Gastroesophageal sphincter (tissue), 4 donors: Measurements from ENCODE around the gene PRKCSH. TPM values are rescaled to one million over a fixed set of nuclear protein-coding genes. Genes with fewer than 3 reads are reported as not detected.
"Not testable (repeated sequence)": the region's sequence is repeated elsewhere in the genome, so short reads cannot be mapped to it uniquely, and the experiment has no call there.

ENCODE experiments used
- ATAC-seq: fragments of 150-250 bp; one replicate; pipeline ENCODE4 v1.9.1; 2016; ENCODE audit warnings: mild to moderate bottlenecking, moderate library complexity
- H3K27ac ChIP-seq, 4 donors: fragments of 200-600 bp; sonication (generic) in 3 of 4; 1 replicate in 3 of 4; 2 replicates in 1 of 4; pipeline ENCODE4 v1.5.1; 2016 to 2019
- H3K27me3 ChIP-seq: fragments of 200-600 bp; sonication (generic); one replicate; pipeline ENCODE4 v1.5.1; 2019
- H3K36me3 ChIP-seq, 2 donors: fragments of 200-600 bp; sonication (generic); one replicate each; pipeline ENCODE4 v1.5.1; 2019; ENCODE audit warnings: control low read depth in 1 of 2
- H3K4me1 ChIP-seq, 3 donors: fragments of 200-600 bp; sonication (generic); 1 replicate in 2 of 3; 2 replicates in 1 of 3; pipeline ENCODE4 v1.5.1; 2016 to 2019; ENCODE audit warnings: control low read depth in 2 of 3
- H3K4me3 ChIP-seq, 2 donors: fragments of 200-600 bp; sonication (generic); one replicate each; pipeline ENCODE4 v1.5.1; 2019; ENCODE audit warnings: mild to moderate bottlenecking in 1 of 2, moderate library complexity in 1 of 2
- H3K9me3 ChIP-seq, 3 donors: fragments of 200-600 bp; sonication (generic); one replicate each; pipeline ENCODE4 v1.5.1; 2017 to 2019; ENCODE audit warnings: control low read depth in 2 of 3
- CTCF ChIP-seq, 4 experiments: fragments of 200-600 bp in 2 of 4; fragments of 450-650 bp in 2 of 4; sonication (generic) in 1 of 4; IDR thresholded peaks; one replicate each; pipeline ENCODE4 v1.5.1; 2017 to 2019; ENCODE audit warnings: antibody characterized with exemption in 4 of 4, mild to moderate bottlenecking in 2 of 4, moderate library complexity in 2 of 4
- EP300 ChIP-seq: sonication (generic); formaldehyde crosslinking; IDR thresholded peaks from one replicate; pipeline ENCODE4 v1.6.1; 2017; ENCODE audit warnings: antibody characterized with exemption, mild to moderate bottlenecking
- POLR2A ChIP-seq, 2 donors: fragments of 450-650 bp; IDR thresholded peaks; one replicate each; pipeline ENCODE4 v1.6.1; 2017; ENCODE audit warnings: antibody characterized with exemption in 2 of 2, mild to moderate bottlenecking in 2 of 2, moderate library complexity in 1 of 2
- POLR2AphosphoS5 ChIP-seq: sonication (generic); formaldehyde crosslinking; IDR thresholded peaks from one replicate; pipeline ENCODE4 v1.6.1; 2017; ENCODE audit warnings: antibody characterized with exemption
- WGBS, 2 donors: methylation state at CpG; one replicate each; pipeline ENCODE4 v1.1.5; 2018; ENCODE audit warnings: low coverage in 1 of 2; 5-methylcytosine and 5-hydroxymethylcytosine counted together
- total RNA-seq, 4 donors: library from RNA; depleted of rRNA; stranded (reverse); fragments of >200 nt; gene quantifications; one replicate each; pipeline ENCODE4 v1.1.0, GENCODE V29; 2016

The PRKCSH gene
- total RNA-seq, 4 donors from 2014 or later, result 72.8 to 112 (median 85.8) TPM

- H3K4me1 ChIP-seq, result peaks cover 0 to 4% (median 0%) of the 10 kb centered on the region in 3 donors
- TF ChIP-seq POLR2AphosphoS5 (no peak), EP300 (no peak), CTCF (IDR thresholded peaks at IDR 0.05) (no peak), POLR2A (IDR thresholded peaks at IDR 0.05) (no peak)
- peaks cover 0 to 47% of the 10 kb centered on the region in 2 donors for H3K36me3 ChIP-seq
- H3K9me3 ChIP-seq, result no peaks in the 10 kb centered on the region
- peaks cover 22% of the 10 kb centered on the region for H3K27me3 ChIP-seq
- H3K27ac ChIP-seq, result no peak overlapping the region
- H3K4me3 ChIP-seq, result no peak overlapping the region
- ATAC-seq, result no peak
- WGBS, 2 donors, result 46 to 47% methylated on average over 5 to 7 of the region's 13 CpGs
Observed at GRCh38 chr19:11451327-11451870, 16.0 kb downstream of the PRKCSH start.

GRCh38 chr19:11451871-11452619 lies 16.6 kb downstream of the PRKCSH start:
- Histone ChIP-seq H3K4me1 (peaks cover 0 to 4% (median 0%) of the 10 kb centered on the region in 3 donors), H3K27me3 (peaks cover 22% of the 10 kb centered on the region), H3K27ac (no peak overlapping the region), H3K36me3 (peaks cover 0 to 41% of the 10 kb centered on the region in 2 donors), H3K4me3 (no peak overlapping the region), H3K9me3 (no peaks in the 10 kb centered on the region)
- WGBS, 2 donors, result 28 to 29% methylated on average over 16 to 17 of the region's 25 CpGs
- no peak for TF ChIP-seq EP300
- TF ChIP-seq POLR2AphosphoS5, result no peak
- no peak for TF ChIP-seq POLR2A (IDR thresholded peaks at IDR 0.05)
- no peak for TF ChIP-seq CTCF (IDR thresholded peaks at IDR 0.05)
- no peak for ATAC-seq

GRCh38 chr19:11452620-11453310 lies 17.3 kb downstream of the PRKCSH start:
- WGBS, 2 donors, result 38 to 87% methylated on average over 4 to 7 of the region's 33 CpGs
- no peak for ATAC-seq
- no peak for TF ChIP-seq EP300
- no peak for TF ChIP-seq POLR2A (IDR thresholded peaks at IDR 0.05)
- TF ChIP-seq CTCF (IDR thresholded peaks at IDR 0.05), result no peak
- no peak for TF ChIP-seq POLR2AphosphoS5

GRCh38 chr19:11453468-11454341 lies 18.3 kb downstream of the PRKCSH start:
- peaks cover 0 to 4% (median 0%) of the 10 kb centered on the region in 3 donors for H3K4me1 ChIP-seq
- WGBS, 2 donors, result 70 to 73% methylated on average over 5 to 19 of the region's 27 CpGs
- no peak overlapping the region for H3K4me3 ChIP-seq
- ATAC-seq, result no peak
- no peaks in the 10 kb centered on the region for H3K9me3 ChIP-seq
- peaks cover 32% of the 10 kb centered on the region for H3K27me3 ChIP-seq
- no peak overlapping the region for H3K27ac ChIP-seq
- TF ChIP-seq POLR2A (IDR thresholded peaks at IDR 0.05) (no peak), CTCF (IDR thresholded peaks at IDR 0.05) (peak in 1 of 4 experiments; percentile 30)
- peaks cover 0 to 24% of the 10 kb centered on the region in 2 donors for H3K36me3 ChIP-seq

More at GRCh38 chr19:11452620-11453310, 17.3 kb downstream of the PRKCSH start:
- peaks cover 0 to 4% (median 0%) of the 10 kb centered on the region in 3 donors for H3K4me1 ChIP-seq
- H3K9me3 ChIP-seq, result no peaks in the 10 kb centered on the region
- H3K27me3 ChIP-seq, result peaks cover 22% of the 10 kb centered on the region
- no peak overlapping the region for H3K4me3 ChIP-seq
- H3K27ac ChIP-seq, result no peak overlapping the region
- peaks cover 0 to 33% of the 10 kb centered on the region in 2 donors for H3K36me3 ChIP-seq

- not testable (repeated sequence) for H3K4me1 ChIP-seq, H3K9me3 ChIP-seq, ATAC-seq, H3K4me3 ChIP-seq, H3K27ac ChIP-seq, H3K36me3 ChIP-seq
- WGBS, 2 donors, result 77% methylated on average over 7 of the region's 9 CpGs; no CpG with 5 or more reads in 1 of the 2 donors
- peaks cover 45% of the 10 kb centered on the region for H3K27me3 ChIP-seq
Observed at GRCh38 chr19:11455233-11455554, 19.8 kb downstream of the PRKCSH start.
